Ovary (tissue), 3 donors: ENCODE data around the gene FBLN2.

Source experiments
- CTCF ChIP-seq, 3 donors: fragments of 450-650 bp in 2 of 3; fragments of 200-600 bp in 1 of 3; IDR thresholded peaks; one replicate each; pipeline versions ENCODE4 v1.5.1 to v1.8.0; 2016 to 2022; ENCODE audit warnings: antibody characterized with exemption in 3 of 3, mild to moderate bottlenecking in 1 of 3
- EP300 ChIP-seq: sonication (generic); formaldehyde crosslinking; IDR thresholded peaks from one replicate; pipeline ENCODE4 v1.6.1; 2017; ENCODE audit warnings: antibody characterized with exemption
- POLR2A ChIP-seq: fragments of 450-650 bp; IDR thresholded peaks from one replicate; pipeline ENCODE4 v1.6.1; 2017; ENCODE audit warnings: antibody characterized with exemption, mild to moderate bottlenecking, moderate library complexity
- donor health status: DM: no; HTN: no; CAD: no.

- TF ChIP-seq POLR2A, result no peak
- TF ChIP-seq EP300, result no peak
- TF ChIP-seq CTCF (IDR thresholded peaks at IDR 0.05), result no peak
Observed at GRCh38 chr3:13665582-13666226, 116.8 kb downstream of the FBLN2 start.
